ENCODE results near the gene KCTD18.

KCTD18 gene

GRCh38 chr2:200488169-200488568, 21.7 kb downstream of the KCTD18 start:
- Histone ChIP-seq H3K9me3 (no peaks in the 10 kb centered on the region), H3K27me3 (no peaks in the 10 kb centered on the region), H3K27ac (no peak overlapping the region), H3K36me3 (peaks cover 50% of the 10 kb centered on the region), H3K4me3 (ENCODE audit: low read depth in 1 of 2, low read length in 1 of 2) (no peak overlapping the region), H3K4me1 (ENCODE audit: control insufficient read depth in 1 of 2, insufficient read depth in 1 of 2, low read depth in 1 of 2, low read length in 1 of 2) (no peaks in the 10 kb centered on the region)
- no peak for TF ChIP-seq CTCF (IDR thresholded peaks at IDR 0.05)

GRCh38 chr2:200486529-200486928, 23.3 kb downstream of the KCTD18 start:
- TF ChIP-seq CTCF (IDR thresholded peaks at IDR 0.05) = no peak
- Histone ChIP-seq H3K9me3 (no peaks in the 10 kb centered on the region), H3K4me1 (ENCODE audit: control insufficient read depth in 1 of 2, insufficient read depth in 1 of 2, low read depth in 1 of 2, low read length in 1 of 2) (no peaks in the 10 kb centered on the region), H3K4me3 (ENCODE audit: low read depth in 1 of 2, low read length in 1 of 2) (no peak overlapping the region), H3K36me3 (peaks cover 33% of the 10 kb centered on the region), H3K27ac (no peak overlapping the region), H3K27me3 (no peaks in the 10 kb centered on the region)

- Histone ChIP-seq H3K4me1 (ENCODE audit: control insufficient read depth in 1 of 2, insufficient read depth in 1 of 2, low read depth in 1 of 2, low read length in 1 of 2) (no peaks in the 10 kb centered on the region), H3K27me3 (no peaks in the 10 kb centered on the region), H3K9me3 (no peaks in the 10 kb centered on the region), H3K36me3 (peaks cover 17% of the 10 kb centered on the region), H3K27ac (no peak overlapping the region), H3K4me3 (ENCODE audit: low read depth in 1 of 2, low read length in 1 of 2) (no peak overlapping the region)
- TF ChIP-seq CTCF (IDR thresholded peaks at IDR 0.05) = no peak
These were observed 24.9 kb downstream of the KCTD18 start for GRCh38 chr2:200484934-200485333.

- no peaks in the 10 kb centered on the region for H3K27me3 ChIP-seq
- no peak overlapping the region for H3K4me3 ChIP-seq (ENCODE audit: low read depth in 1 of 2, low read length in 1 of 2)
These were observed 26.1 kb downstream of the KCTD18 start for GRCh38 chr2:200483729-200484198.

GRCh38 chr2:200482194-200482593, 27.7 kb downstream of the KCTD18 start:
- no peak for TF ChIP-seq CTCF (IDR thresholded peaks at IDR 0.05)
- Histone ChIP-seq H3K36me3 (no peaks in the 10 kb centered on the region), H3K27me3 (no peaks in the 10 kb centered on the region), H3K9me3 (no peaks in the 10 kb centered on the region), H3K4me1 (ENCODE audit: control insufficient read depth in 1 of 2, insufficient read depth in 1 of 2, low read depth in 1 of 2, low read length in 1 of 2) (no peaks in the 10 kb centered on the region), H3K27ac (no peak overlapping the region), H3K4me3 (ENCODE audit: low read depth in 1 of 2, low read length in 1 of 2) (no peak overlapping the region)

More at GRCh38 chr2:200483729-200484198, 26.1 kb downstream of the KCTD18 start:
- no peak for TF ChIP-seq CTCF (IDR thresholded peaks at IDR 0.05)
- Histone ChIP-seq H3K36me3 (peaks cover 6% of the 10 kb centered on the region), H3K9me3 (no peaks in the 10 kb centered on the region), H3K27ac (no peak overlapping the region), H3K4me1 (ENCODE audit: control insufficient read depth in 1 of 2, insufficient read depth in 1 of 2, low read depth in 1 of 2, low read length in 1 of 2) (no peaks in the 10 kb centered on the region)

Data from neutrophil (primary cell).